Measurements from ENCODE around the gene SGIP1.
"Not testable (repeated sequence)": the region's sequence is repeated elsewhere in the genome, so short reads cannot be mapped to it uniquely, and the experiment has no call there.

Gene SGIP1

DNA sequence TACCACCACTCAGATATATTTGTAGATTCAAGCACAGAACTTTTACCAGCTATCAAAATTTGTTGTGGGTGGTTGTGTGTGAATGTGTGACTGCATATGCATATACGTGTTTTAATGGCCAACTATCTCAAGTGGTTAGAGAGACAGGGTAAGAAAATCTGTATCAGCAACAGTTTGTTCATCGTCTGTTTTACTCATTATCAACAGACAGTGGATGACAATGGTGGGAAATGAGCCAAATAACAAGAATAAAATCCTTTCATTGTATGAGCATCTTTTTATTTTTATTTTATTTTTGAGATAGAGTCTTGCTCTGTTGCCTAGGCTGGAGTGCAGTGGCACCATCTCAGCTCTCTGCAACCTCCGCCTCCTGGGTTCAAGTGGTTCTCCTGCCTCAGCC is 195.6 kb downstream of the SGIP1 start:
- no peak for TF ChIP-seq EZH2 (IDR thresholded peaks at IDR 0.05)
- no peak for TF ChIP-seq POLR2AphosphoS5 (IDR thresholded peaks at IDR 0.05; ENCODE audit: borderline replicate concordance, low read depth, low read length)
- peak overlapping the region; percentile 88 for H3K27ac ChIP-seq
- no peak overlapping the region for H3K9ac ChIP-seq (ENCODE audit: insufficient read length)
- H3K4me3 ChIP-seq: peak overlapping the region; percentile 52
- no peaks in the 10 kb centered on the region for H3K36me3 ChIP-seq (ENCODE audit: insufficient read depth, low read length)
- no peaks in the 10 kb centered on the region for H3K9me3 ChIP-seq (ENCODE audit: low read depth, low read length)
- DNase-seq (ENCODE audit: low read depth, low spot score): no peak

DNA sequence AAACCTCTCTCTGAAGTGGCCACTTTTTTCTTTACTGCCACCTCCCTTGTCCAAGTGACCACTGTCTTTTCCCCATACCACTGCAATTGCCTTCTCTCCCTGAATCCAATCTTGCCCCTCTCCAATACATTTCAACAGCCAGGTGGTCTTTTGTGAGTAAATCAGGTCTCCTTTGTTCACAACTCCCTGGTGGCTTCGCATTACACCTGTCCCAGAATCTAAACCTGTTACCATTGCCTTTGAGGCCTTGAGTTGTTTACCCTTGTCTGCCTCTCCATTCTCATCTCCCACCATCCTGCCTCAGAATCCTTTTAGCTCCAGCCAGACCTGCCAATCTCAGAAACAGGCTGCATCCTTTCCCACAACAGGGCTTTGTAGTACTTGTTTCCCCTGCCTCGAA is 196.5 kb downstream of the SGIP1 start:
- TF ChIP-seq FOXP2 (optimal IDR thresholded peaks at IDR 0.05; ENCODE audit: control extremely low read depth, extremely low read length, insufficient read depth) (no peak), POLR2AphosphoS5 (IDR thresholded peaks at IDR 0.05; ENCODE audit: borderline replicate concordance, low read depth, low read length) (no peak), EZH2 (IDR thresholded peaks at IDR 0.05) (no peak)
- Histone ChIP-seq H3K36me3 (ENCODE audit: insufficient read depth, low read length) (no peaks in the 10 kb centered on the region), H3K9me3 (ENCODE audit: low read depth, low read length) (no peaks in the 10 kb centered on the region), H3K27ac (no peak overlapping the region), H3K9ac (ENCODE audit: insufficient read length) (no peak overlapping the region), H3K4me3 (no peak overlapping the region)
- no peak for DNase-seq (ENCODE audit: low read depth, low spot score)

- H3K27ac ChIP-seq: no peak overlapping the region
- no peak overlapping the region for H3K9ac ChIP-seq (ENCODE audit: insufficient read length)
- no peaks in the 10 kb centered on the region for H3K9me3 ChIP-seq (ENCODE audit: low read depth, low read length)
- TF ChIP-seq FOXP2 (optimal IDR thresholded peaks at IDR 0.05; ENCODE audit: control extremely low read depth, extremely low read length, insufficient read depth) (no peak), EZH2 (IDR thresholded peaks at IDR 0.05) (no peak), POLR2AphosphoS5 (IDR thresholded peaks at IDR 0.05; ENCODE audit: borderline replicate concordance, low read depth, low read length) (no peak)
- DNase-seq (ENCODE audit: low read depth, low spot score): no peak
- H3K4me3 ChIP-seq: no peak overlapping the region
- no peaks in the 10 kb centered on the region for H3K36me3 ChIP-seq (ENCODE audit: insufficient read depth, low read length)
Observed at GRCh38 chr1:66731170-66731865, 197.4 kb downstream of the SGIP1 start.

DNA sequence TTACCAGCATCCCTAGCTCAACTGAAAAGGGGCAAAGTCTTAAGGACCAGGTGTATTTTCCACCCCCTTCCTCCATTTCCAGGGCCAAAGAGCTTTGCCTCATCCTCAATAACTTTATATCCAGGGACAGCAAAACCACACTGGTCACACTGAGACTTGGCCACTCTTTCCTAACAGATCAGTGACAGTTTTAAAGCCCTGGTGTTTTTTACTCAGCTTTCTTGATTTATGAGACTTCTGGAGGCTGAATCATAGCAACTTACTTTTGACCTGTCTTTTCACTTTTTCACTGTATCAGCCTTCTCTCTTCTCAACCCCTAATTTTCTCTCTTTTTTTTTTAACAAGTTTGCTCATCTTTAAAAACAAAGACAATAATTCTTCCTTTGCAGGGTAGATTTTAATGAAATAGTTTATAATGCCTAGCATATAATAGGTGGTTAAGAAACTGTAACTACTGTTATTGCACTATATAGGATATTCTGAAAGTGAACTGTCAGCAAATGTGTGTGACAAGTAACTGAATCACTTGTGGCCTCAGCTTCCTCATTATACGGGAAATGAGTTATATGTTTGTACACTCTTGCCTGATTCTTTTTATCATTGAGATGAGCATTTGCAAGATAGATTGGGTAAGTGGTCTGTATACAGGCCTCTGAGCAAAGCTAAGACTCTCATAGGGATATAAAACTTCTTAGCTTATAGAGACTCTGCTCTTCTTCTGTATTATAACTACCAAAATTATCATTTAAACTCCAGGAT is 198.6 kb downstream of the SGIP1 start:
- no peak for TF ChIP-seq POLR2AphosphoS5 (IDR thresholded peaks at IDR 0.05; ENCODE audit: borderline replicate concordance, low read depth, low read length)
- TF ChIP-seq EZH2 (IDR thresholded peaks at IDR 0.05): no peak
- TF ChIP-seq FOXP2 (optimal IDR thresholded peaks at IDR 0.05; ENCODE audit: control extremely low read depth, extremely low read length, insufficient read depth): no peak
- no peak for DNase-seq (ENCODE audit: low read depth, low spot score)

DNA sequence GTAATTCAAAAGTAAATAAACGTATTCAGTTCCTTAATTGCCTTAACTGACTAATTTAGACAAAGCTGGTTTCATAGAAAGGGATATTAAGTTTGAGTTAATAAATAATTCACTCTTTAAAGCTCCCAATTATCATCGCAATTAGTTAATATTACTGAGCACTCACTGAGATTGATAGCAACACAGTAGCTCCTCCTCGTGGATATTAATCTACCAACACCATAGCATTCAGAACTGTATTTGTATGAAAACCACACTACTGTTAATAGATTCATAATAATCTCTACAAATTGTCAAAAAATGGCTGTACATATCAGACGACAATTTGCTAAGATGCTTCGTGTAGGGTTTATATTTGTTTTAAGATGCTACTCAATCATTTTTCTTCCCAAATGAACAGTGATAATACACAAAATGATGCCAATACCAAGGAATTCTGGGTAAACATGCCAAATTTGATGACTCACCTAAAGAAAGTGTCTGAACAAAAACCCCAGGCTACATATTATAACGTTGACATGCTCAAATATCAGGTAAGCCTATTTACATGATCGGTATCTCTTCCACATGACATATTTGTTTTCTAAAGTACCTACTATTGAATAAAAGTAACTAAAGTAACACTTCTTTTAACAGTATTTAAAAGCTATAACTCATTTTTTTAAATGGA is 199.5 kb downstream of the SGIP1 start:
- Histone ChIP-seq H3K9ac (ENCODE audit: insufficient read length) (peak overlapping the region; percentile 40), H3K9me3 (ENCODE audit: low read depth, low read length) (no peaks in the 10 kb centered on the region), H3K4me3 (no peak overlapping the region; the same call in 1 of the 2 replicates), H3K27ac (peak overlapping the region; percentile 71; the same call in 1 of the 2 replicates), H3K36me3 (ENCODE audit: insufficient read depth, low read length) (no peaks in the 10 kb centered on the region)
- TF ChIP-seq FOXP2 (optimal IDR thresholded peaks at IDR 0.05; ENCODE audit: control extremely low read depth, extremely low read length, insufficient read depth): no peak
- no peak for TF ChIP-seq POLR2AphosphoS5 (IDR thresholded peaks at IDR 0.05; ENCODE audit: borderline replicate concordance, low read depth, low read length)
- no peak for TF ChIP-seq EZH2 (IDR thresholded peaks at IDR 0.05)
- no peak for DNase-seq (ENCODE audit: low read depth, low spot score)

More for the DNA sequence above, 198.6 kb downstream of the SGIP1 start:
- H3K27ac ChIP-seq: peak overlapping the region; percentile 71; the same call in 1 of the 2 replicates
- peak overlapping the region; percentile 40 for H3K9ac ChIP-seq (ENCODE audit: insufficient read length)
- no peaks in the 10 kb centered on the region for H3K9me3 ChIP-seq (ENCODE audit: low read depth, low read length)
- no peaks in the 10 kb centered on the region for H3K36me3 ChIP-seq (ENCODE audit: insufficient read depth, low read length)
- H3K4me3 ChIP-seq: peak overlapping the region; percentile 23; the same call in 1 of the 2 replicates

- not testable (repeated sequence) for H3K9me3 ChIP-seq (ENCODE audit: low read depth, low read length); H3K27ac ChIP-seq; H3K9ac ChIP-seq (ENCODE audit: insufficient read length); H3K36me3 ChIP-seq (ENCODE audit: insufficient read depth, low read length); DNase-seq (ENCODE audit: low read depth, low spot score); H3K4me3 ChIP-seq
Observed at GRCh38 chr1:66734531-66734930, 200.6 kb downstream of the SGIP1 start.

DNA sequence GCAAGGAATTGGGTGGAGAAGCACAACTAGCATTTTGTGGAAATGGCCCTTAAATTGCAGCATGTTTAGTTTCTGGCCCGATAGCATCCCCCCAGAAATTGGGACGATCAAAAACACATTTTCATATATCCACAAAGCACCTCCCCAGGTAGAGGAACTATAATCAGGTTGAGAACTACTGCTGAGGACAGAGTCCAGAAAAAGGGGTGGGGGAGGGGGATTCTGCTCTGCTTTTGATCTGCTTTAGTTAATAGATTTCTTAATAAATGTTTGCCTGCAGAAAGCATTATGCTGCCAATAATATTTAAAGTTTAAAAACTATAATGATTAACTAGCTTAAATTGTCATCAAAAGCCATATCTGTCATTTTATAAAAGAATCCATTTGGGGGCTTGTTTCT is 203.9 kb downstream of the SGIP1 start:
- no peak overlapping the region for H3K4me3 ChIP-seq

More for the DNA sequence above, 203.9 kb downstream of the SGIP1 start:
- DNase-seq (ENCODE audit: low read depth, low spot score): no peak
- H3K9me3 ChIP-seq (ENCODE audit: low read depth, low read length): no peaks in the 10 kb centered on the region
- H3K9ac ChIP-seq (ENCODE audit: insufficient read length): no peak overlapping the region
- TF ChIP-seq EZH2 (IDR thresholded peaks at IDR 0.05) (no peak), POLR2AphosphoS5 (IDR thresholded peaks at IDR 0.05; ENCODE audit: borderline replicate concordance, low read depth, low read length) (no peak), FOXP2 (optimal IDR thresholded peaks at IDR 0.05; ENCODE audit: control extremely low read depth, extremely low read length, insufficient read depth) (no peak)
- H3K27ac ChIP-seq: peak overlapping the region; percentile 67; the same call in 1 of the 2 replicates
- H3K36me3 ChIP-seq (ENCODE audit: insufficient read depth, low read length): 0 out of 2 replicates have a peak, but pooled peaks cover 1% of the 10 kb centered on the region

All from SK-N-MC (cell line).